Tibial artery (tissue), 4 donors: ENCODE measurements around the gene ADAM15.

ENCODE experiments used
- DNase-seq, 2 donors: peaks; one replicate each; pipeline ENCODE4 v3.0.0-alpha.2; 2019
- H3K27ac ChIP-seq, 2 donors: fragments of 200-600 bp; sonication (generic) in 1 of 2; 1 replicate in 1 of 2; 2 replicates in 1 of 2; pipeline ENCODE4 v1.5.1; 2018 to 2019; ENCODE audit warnings: mild to moderate bottlenecking in 1 of 2
- H3K27me3 ChIP-seq, 2 donors: fragments of 200-600 bp; sonication (generic) in 1 of 2; one replicate each; pipeline versions ENCODE4 v1.5.1 to v1.6.0; 2016 to 2019
- H3K36me3 ChIP-seq, 3 donors: fragments of 200-600 bp; sonication (generic) in 2 of 3; one replicate each; pipeline ENCODE4 v1.5.1; 2016 to 2019; ENCODE audit warnings: mild to moderate bottlenecking in 2 of 3
- H3K4me1 ChIP-seq, 4 donors: fragments of 200-600 bp; sonication (generic) in 2 of 4; 1 replicate in 3 of 4; 2 replicates in 1 of 4; pipeline ENCODE4 v1.5.1; 2016 to 2019
- H3K4me3 ChIP-seq, 2 donors: fragments of 200-600 bp; sonication (generic) in 1 of 2; 1 replicate in 1 of 2; 2 replicates in 1 of 2; pipeline ENCODE4 v1.5.1; 2018 to 2019; ENCODE audit warnings: mild to moderate bottlenecking in 2 of 2
- H3K9me3 ChIP-seq, 3 donors: fragments of 200-600 bp; sonication (generic) in 1 of 3; one replicate each; pipeline ENCODE4 v1.5.1; 2016 to 2019
- intact Hi-C: fragments of 100-400 bp; cut with DNase I; formaldehyde crosslinking; loops from one replicate; pipeline ENCODE4 v1.15.0; 2023; ENCODE audit warnings: low total_unique reads
- TF ChIP-seq, protein P1 (sequence below), 2 experiments: fragments of 200-600 bp in 1 of 2; fragments of 450-650 bp in 1 of 2; IDR thresholded peaks; one replicate each; pipeline ENCODE4 v1.5.1; 2017 to 2019; ENCODE audit warnings: antibody characterized with exemption in 2 of 2, mild to moderate bottlenecking in 1 of 2, moderate library complexity in 1 of 2

The ADAM15 gene

DNA sequence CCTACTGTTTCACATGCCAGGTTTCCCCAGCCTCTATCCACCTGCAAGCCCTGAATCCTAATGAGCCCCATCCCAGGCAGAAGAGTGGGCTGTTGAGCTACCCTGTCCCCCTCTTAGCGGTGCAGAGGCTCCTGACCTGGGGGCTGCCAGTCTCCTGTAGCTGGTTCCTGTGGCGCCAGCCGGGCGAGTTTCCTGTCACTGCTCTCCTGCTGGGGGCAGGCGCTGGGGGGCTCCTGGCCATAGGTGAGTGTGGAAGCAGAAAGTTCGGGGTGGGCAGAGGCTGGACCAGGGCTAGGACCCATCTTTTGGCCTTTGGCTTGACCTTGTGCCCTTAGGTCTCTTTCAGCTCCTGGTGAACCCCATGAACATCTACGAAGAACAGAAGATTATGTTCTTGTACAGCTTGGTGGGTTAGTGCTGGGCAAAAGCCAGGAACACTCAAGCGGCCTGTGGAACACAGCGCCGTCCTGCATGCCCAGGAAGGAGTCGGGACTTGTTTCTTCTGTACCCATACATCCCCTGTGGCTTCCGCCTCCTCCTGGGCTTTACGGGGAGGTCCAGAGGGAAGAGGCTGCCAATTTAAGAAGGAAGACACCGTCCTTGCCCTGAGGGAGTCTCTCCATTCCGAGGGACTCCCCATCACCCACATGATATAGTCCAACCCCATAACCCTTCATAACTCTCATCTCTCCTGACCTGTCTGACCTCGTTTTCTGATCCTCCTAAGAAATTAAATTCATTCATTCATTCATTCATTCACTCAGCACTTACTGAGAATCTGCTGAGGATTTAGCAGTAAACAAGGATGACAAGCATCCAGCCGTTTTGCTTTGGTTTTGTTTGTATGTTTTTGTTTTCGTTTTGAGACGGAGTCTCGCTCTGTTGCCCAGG is 16.6 kb upstream of the ADAM15 start:
- Histone ChIP-seq H3K27me3 (peaks cover 0 to 3% of the 10 kb centered on the region in 2 donors), H3K27ac (no peak overlapping the region), H3K36me3 (no peaks in the 10 kb centered on the region), H3K9me3 (no peaks in the 10 kb centered on the region), H3K4me3 (no peak overlapping the region), H3K4me1 (no peaks in the 10 kb centered on the region)
- TF ChIP-seq, protein P1, sequence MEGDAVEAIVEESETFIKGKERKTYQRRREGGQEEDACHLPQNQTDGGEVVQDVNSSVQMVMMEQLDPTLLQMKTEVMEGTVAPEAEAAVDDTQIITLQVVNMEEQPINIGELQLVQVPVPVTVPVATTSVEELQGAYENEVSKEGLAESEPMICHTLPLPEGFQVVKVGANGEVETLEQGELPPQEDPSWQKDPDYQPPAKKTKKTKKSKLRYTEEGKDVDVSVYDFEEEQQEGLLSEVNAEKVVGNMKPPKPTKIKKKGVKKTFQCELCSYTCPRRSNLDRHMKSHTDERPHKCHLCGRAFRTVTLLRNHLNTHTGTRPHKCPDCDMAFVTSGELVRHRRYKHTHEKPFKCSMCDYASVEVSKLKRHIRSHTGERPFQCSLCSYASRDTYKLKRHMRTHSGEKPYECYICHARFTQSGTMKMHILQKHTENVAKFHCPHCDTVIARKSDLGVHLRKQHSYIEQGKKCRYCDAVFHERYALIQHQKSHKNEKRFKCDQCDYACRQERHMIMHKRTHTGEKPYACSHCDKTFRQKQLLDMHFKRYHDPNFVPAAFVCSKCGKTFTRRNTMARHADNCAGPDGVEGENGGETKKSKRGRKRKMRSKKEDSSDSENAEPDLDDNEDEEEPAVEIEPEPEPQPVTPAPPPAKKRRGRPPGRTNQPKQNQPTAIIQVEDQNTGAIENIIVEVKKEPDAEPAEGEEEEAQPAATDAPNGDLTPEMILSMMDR (IDR thresholded peaks at IDR 0.05) = no peak
- intact Hi-C loops = no loop called here
- no peak for DNase-seq

DNA sequence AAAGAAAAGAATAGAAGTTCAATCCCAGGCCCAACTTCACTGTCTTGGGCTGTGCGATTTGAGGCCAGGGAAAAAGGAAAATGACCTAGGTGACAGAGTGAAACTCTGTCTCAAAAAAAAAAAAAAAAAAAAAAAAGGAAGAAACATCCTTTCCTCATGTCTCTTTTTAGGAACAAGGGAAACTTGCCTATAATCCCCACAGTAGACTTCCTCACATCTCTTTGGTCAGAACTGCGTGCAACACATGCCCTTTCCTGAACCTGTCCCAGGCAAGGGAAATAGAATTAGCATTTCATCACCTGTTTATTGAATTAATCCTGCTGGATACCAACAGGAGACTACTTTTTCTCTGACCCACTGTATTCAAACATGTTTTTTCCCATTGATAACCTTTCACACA is 15.2 kb upstream of the ADAM15 start:
- Histone ChIP-seq H3K27me3 (peaks cover 0 to 3% of the 10 kb centered on the region in 2 donors), H3K36me3 (no peaks in the 10 kb centered on the region), H3K27ac (no peak overlapping the region), H3K4me3 (no peak overlapping the region), H3K4me1 (no peaks in the 10 kb centered on the region), H3K9me3 (no peaks in the 10 kb centered on the region)
- DNase-seq = no peak
- TF ChIP-seq, protein P1 (IDR thresholded peaks at IDR 0.05) = no peak
- intact Hi-C loops = no loop called here

DNA sequence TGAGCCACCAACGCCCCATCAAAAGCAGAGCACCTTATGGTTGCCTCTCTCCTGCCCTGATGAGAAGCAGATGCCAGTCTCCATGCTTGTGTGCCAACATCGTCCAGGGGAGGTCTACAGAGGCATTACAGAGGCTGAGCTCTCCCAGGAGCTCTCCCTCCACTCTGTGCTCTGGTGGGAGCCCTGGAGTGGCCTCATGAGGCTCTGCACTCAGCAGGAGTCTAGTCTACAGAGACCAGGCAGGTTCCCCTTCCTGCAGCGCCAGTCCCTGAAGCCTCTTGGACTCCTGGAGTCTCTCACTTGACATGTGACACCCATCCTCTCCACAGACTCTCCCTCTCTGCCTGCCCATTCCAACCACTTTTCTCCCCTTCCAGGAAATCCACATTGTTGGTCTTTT is 14.1 kb upstream of the ADAM15 start:
- no peaks in the 10 kb centered on the region for H3K4me1 ChIP-seq
- no peaks in the 10 kb centered on the region for H3K36me3 ChIP-seq
- no peak overlapping the region for H3K4me3 ChIP-seq
- peaks cover 0 to 3% of the 10 kb centered on the region in 2 donors for H3K27me3 ChIP-seq
- no peaks in the 10 kb centered on the region for H3K9me3 ChIP-seq
- intact Hi-C loops = no loop called here
- TF ChIP-seq, protein P1 (IDR thresholded peaks at IDR 0.05) = no peak
- no peak for DNase-seq
- no peak overlapping the region for H3K27ac ChIP-seq

DNA sequence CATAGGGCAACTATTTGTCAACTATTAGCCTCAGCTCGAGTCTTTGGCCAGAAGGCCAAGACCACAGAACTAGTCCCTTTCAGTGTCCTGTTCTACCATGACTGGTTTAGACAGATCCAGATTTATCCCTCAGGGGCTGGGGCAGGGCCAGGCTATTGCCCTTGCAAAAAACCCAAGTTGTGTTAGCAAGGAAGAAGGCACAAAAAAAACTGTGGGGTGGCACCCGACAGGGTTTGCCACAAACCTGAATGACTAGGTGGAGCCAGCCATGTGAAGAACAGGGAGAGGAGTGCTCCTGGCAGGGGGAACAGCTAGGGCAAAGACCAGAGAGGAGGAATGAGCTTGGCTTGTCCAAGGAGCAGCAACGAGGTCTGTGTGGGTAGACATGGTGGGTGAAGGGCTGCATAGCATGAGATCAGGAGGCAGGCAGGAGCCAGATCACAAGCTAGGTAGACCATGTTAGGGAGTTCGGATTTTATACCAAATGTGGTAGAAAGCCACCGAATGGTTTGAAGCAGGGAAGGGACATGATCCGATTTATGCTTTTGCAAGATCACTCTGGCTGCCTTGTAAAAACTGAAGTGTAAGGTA is 13.2 kb upstream of the ADAM15 start:
- no peak overlapping the region for H3K4me3 ChIP-seq
- H3K9me3 ChIP-seq = no peaks in the 10 kb centered on the region
- DNase-seq = no peak
- no peaks in the 10 kb centered on the region for H3K4me1 ChIP-seq
- no peaks in the 10 kb centered on the region for H3K36me3 ChIP-seq
- intact Hi-C loops = no loop called here
- TF ChIP-seq, protein P1 (IDR thresholded peaks at IDR 0.05) = no peak
- H3K27me3 ChIP-seq = peaks cover 0 to 3% of the 10 kb centered on the region in 2 donors
- no peak overlapping the region for H3K27ac ChIP-seq

DNA sequence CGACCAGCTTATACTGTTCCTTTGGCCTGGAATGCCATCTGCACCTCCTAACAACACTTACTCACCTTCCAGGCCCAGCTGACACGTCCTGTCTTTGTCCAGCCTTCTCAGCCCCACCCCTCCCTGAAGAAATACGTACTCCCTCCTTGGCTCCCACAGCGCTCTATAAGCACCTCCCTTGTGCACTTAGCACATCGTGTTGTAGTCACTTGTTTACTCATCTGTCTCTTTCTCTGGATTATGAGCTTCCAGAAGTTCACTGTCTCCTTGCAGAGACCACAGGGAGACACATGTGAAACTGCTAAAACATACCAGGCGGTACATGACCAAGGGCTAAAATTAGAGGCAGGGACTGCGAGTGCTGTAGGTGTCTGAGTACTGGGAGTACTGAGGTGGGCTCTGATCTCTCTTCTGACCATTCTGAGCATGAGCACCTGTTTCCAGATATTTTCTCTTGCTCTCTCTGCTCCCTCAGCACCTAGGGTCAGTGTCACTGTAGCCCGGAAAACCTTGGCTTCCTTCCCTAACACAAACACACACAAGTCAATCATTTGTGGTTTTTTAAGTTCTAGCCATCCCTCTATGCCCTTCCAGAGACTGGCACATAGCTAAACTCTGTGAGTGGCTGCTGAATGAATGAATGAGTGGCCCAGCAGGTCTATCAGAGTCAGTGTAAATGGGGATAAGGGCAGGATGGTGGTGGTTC is 12.4 kb upstream of the ADAM15 start:
- intact Hi-C loops = no loop called here
- Histone ChIP-seq H3K36me3 (no peaks in the 10 kb centered on the region), H3K27ac (no peak overlapping the region), H3K4me1 (no peaks in the 10 kb centered on the region), H3K9me3 (no peaks in the 10 kb centered on the region), H3K4me3 (no peak overlapping the region), H3K27me3 (peaks cover 0 to 3% of the 10 kb centered on the region in 2 donors)
- no peak for DNase-seq
- TF ChIP-seq, protein P1 (IDR thresholded peaks at IDR 0.05) = no peak
